T-helper 2 cell treated with Interferon-gamma antibody and Interleukin-4, amounts not matched to agents 100 ng/mL and 5 ng/mL, for 36 hours (primary cell): ENCODE measurements around the gene SPRED3. TPM values are rescaled to one million over a fixed set of nuclear protein-coding genes. Genes with fewer than 3 reads are reported as not detected.

Experiments
- intact Hi-C: fragments of 100-400 bp; cut with micrococcal nuclease; formaldehyde crosslinking; loops from one replicate; pipeline ENCODE4 v1.15.1; 2023
- total RNA-seq: library from RNA; stranded (reverse); gene quantifications from 2 replicates; pipeline ENCODE4 v1.2.3, GENCODE V29; 2022

SPRED3 gene
- total RNA-seq, result 1.9 TPM in 2 replicates

GRCh38 chr19:38388349-38389100 lies at the start of gene SPRED3:
TSS of gene SPRED3 (plus strand) at chr19:38388697. CDS start at chr19:38390303, 1,606 bp downstream.
- intact Hi-C loops, result loop anchor here (2.0 to 5.0 kb wide), 3 partner anchors 14 to 51 kb away; partner anchors contain the start of genes CATSPERG and FAM98C

GRCh38 chr19:38339011-38339410 lies 49.5 kb upstream of the SPRED3 start:
- intact Hi-C loops, result loop anchor here (5.0 kb wide), 3 partner anchors 48 to 292 kb away; partner anchors contain the start of genes GGN, SPINT2 and SPRED3

- intact Hi-C loops, result no loop called here
Measured at GRCh38 chr19:38340927-38341326, 47.6 kb upstream of the SPRED3 start.

- intact Hi-C loops, result no loop called here
Measured at GRCh38 chr19:38346837-38347236, 41.7 kb upstream of the SPRED3 start.

GRCh38 chr19:38350883-38351282 lies 37.6 kb upstream of the SPRED3 start:
- intact Hi-C loops, result no loop called here

GRCh38 chr19:38351865-38352395 lies 36.6 kb upstream of the SPRED3 start:
- intact Hi-C loops, result no loop called here

GRCh38 chr19:38352611-38353010 lies 35.9 kb upstream of the SPRED3 start:
- intact Hi-C loops, result no loop called here

- intact Hi-C loops, result no loop called here
Measured at GRCh38 chr19:38355728-38356725, 32.5 kb upstream of the SPRED3 start.

- intact Hi-C loops, result no loop called here
Measured at GRCh38 chr19:38358071-38358470, 30.4 kb upstream of the SPRED3 start.

- intact Hi-C loops, result no loop called here
Measured at GRCh38 chr19:38359242-38360021, 29.1 kb upstream of the SPRED3 start.

- intact Hi-C loops, result no loop called here
Measured at GRCh38 chr19:38360351-38360750, 28.1 kb upstream of the SPRED3 start.

GRCh38 chr19:38360839-38361631 lies 27.5 kb upstream of the SPRED3 start:
- intact Hi-C loops, result no loop called here

- intact Hi-C loops, result loop anchor here (1.0 to 2.0 kb wide), 4 partner anchors 13 to 45 kb away; partner anchors contain the start of genes GGN, PSMD8 and SPRED3
Measured at GRCh38 chr19:38361633-38362075, 26.8 kb upstream of the SPRED3 start.

- intact Hi-C loops, result loop anchor here (1.0 to 2.0 kb wide), 4 partner anchors 12 to 46 kb away; partner anchors contain the start of genes GGN, PSMD8 and SPRED3
Measured at GRCh38 chr19:38362076-38362945, 26.2 kb upstream of the SPRED3 start.

- intact Hi-C loops, result loop anchor here (1.0 to 2.0 kb wide), 4 partner anchors 11 to 47 kb away; partner anchors contain the start of genes GGN, PSMD8 and SPRED3
Measured at GRCh38 chr19:38362946-38363688, 25.4 kb upstream of the SPRED3 start.

- intact Hi-C loops, result no loop called here
Measured at GRCh38 chr19:38367041-38367440, 21.5 kb upstream of the SPRED3 start.

- intact Hi-C loops, result no loop called here
Measured at GRCh38 chr19:38369584-38369983, 18.9 kb upstream of the SPRED3 start.

- intact Hi-C loops, result no loop called here
Measured at GRCh38 chr19:38370299-38370698, 18.2 kb upstream of the SPRED3 start.
